ENCODE data around the gene HNRNPA1.

DNA sequence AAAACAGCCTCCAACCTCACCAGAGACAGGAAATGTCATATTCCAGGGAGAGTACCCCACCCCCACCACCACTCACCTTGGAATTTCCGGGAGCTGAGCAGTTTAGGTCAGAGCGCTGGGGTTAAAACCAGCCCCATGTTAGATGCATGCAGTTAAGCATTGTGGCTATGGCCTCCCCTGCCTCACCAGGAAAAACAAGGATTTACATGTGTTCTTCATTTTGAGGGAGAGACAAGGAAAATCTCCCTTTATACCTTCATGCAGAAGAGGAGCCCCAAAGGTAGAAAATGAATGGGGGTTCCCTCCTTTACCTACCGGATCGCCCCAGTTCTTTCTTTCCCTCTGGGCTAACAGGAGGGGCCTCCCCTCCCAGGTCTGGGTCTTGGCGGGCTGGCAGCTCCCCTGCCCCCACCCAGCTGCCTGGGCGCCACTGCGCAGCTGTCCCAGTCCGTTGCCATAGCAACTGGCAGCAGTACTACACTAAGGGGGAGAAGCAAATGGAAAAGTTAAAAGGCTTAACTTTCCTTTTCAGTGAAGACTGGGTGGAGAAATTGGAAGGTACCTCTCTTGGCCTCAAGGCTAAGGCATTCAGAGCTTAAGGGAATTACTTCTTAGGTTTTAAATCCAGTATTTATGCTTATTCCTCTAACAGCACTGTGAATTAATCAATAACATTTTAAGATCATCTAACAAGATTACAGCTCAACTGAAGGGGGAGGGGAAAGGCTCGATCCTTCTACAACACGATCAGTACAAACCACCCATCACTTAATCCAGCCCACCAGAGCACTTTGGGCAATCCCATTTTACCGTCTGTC, 21.1 kb upstream of the HNRNPA1 start:
- no peak for TF ChIP-seq FOXK2 (IDR thresholded peaks at IDR 0.05)
- TF ChIP-seq FOXM1 (IDR thresholded peaks at IDR 0.05; ENCODE audit: borderline replicate concordance) = no peak
- no peak for TF ChIP-seq SUZ12 (IDR thresholded peaks at IDR 0.05)
- no peak for TF ChIP-seq HDGF (IDR thresholded peaks at IDR 0.05; ENCODE audit: borderline replicate concordance)
- TF ChIP-seq BHLHE40 (IDR thresholded peaks at IDR 0.05; ENCODE audit: borderline replicate concordance) = no peak
- no peak for TF ChIP-seq L3MBTL2 (conservative IDR thresholded peaks at IDR 0.05)
